ENCODE data around the gene CAMTA1.

The CAMTA1 gene

DNA sequence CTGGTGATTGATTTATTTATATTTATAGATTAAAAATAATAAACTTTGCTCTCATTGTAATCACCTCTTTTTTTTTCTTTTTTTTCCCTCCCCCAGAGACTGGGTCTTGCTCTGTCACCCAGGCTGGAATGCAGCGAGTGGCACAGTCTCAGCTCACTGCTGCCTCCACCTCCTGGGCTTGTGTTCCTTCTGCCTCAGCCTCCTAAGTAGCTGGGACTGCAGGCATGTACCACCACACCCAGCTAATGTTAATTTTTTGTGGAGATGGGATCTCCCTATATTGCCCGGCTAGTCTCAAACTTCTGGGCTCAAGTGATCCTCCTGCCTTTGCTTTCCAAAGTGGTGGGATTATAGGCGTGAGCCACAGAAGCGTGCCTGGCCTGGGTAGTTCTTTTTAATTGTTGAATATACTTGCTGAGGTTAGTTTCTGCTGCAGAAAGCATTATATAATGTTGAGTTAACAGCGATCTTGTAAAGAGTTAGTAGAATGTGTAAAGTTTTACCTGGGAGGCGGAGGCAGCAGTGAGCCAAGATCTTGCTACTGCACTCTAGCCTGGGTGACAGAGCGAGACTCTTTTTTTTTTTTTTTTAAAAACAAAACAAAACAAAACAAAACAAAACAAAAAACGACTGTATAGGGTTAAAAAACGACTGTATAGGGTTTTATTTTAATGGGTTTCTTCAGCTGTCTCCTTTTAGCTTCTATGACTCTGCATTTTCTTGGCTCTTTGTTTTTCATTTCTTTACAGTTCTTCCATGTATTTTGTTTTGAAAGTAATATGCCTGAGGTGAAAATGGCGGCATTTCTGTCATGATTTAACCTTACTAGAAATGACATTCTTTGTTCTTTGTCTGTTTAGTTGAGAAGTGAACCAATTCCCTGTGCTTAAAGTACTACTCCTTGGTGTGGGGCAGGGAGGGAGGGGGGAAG, 82.7 kb downstream of the CAMTA1 start:
- H3K9me3 Mint-ChIP-seq = no peaks in the 10 kb centered on the region
- no peak for ATAC-seq
- no peaks in the 10 kb centered on the region for H3K27me3 Mint-ChIP-seq
- no peak overlapping the region for H3K27ac Mint-ChIP-seq
- H3K4me1 Mint-ChIP-seq = peaks cover 35% of the 10 kb centered on the region
- peaks cover 20% of the 10 kb centered on the region for H3K36me3 Mint-ChIP-seq
- no peak overlapping the region for H3K4me3 Mint-ChIP-seq

DNA sequence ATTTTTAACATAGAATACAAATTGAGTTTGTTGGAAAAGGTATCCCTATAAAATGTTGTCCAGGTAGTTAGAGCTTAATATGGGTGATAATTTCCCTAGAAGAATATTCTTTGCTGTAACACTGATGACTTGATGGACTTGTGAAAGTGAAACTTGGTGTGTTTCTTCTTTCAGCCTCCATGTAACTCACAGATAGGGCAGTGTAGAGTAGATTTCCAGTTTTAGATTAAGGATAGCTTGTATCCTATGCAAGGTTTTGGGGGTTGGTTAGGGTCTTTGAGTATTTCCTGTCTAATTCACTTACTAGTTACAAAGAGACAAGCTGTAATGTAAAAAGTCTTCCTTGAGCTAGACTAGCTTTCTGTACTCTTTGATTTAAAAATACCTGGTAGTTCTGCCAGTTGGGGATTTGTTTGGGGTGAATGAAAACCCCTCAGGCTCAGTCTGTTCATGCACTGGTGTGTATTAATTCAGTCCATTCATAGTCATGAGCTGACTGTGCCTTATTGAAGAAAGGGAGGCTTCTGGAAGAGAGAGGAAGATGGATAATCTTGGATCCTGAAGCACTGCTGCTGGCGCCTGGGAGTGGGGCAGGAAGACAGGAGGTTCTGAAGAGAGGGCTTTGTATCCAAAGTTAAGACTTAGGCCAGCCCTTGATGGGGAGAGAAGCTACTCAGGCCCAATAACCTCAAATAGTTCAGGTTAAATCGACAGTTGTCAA, 83.6 kb downstream of the CAMTA1 start:
- Mint-ChIP-seq H3K27ac (no peak overlapping the region), H3K36me3 (peaks cover 15% of the 10 kb centered on the region), H3K27me3 (no peaks in the 10 kb centered on the region), H3K4me3 (no peak overlapping the region), H3K4me1 (peaks cover 29% of the 10 kb centered on the region), H3K9me3 (no peaks in the 10 kb centered on the region)
- no peak for ATAC-seq

GRCh38 chr1:6869545-6869944, 84.3 kb downstream of the CAMTA1 start:
- Mint-ChIP-seq H3K36me3 (peaks cover 7% of the 10 kb centered on the region), H3K27me3 (no peaks in the 10 kb centered on the region), H3K4me3 (no peak overlapping the region), H3K27ac (no peak overlapping the region), H3K4me1 (peaks cover 26% of the 10 kb centered on the region), H3K9me3 (no peaks in the 10 kb centered on the region)
- no peak for ATAC-seq

DNA sequence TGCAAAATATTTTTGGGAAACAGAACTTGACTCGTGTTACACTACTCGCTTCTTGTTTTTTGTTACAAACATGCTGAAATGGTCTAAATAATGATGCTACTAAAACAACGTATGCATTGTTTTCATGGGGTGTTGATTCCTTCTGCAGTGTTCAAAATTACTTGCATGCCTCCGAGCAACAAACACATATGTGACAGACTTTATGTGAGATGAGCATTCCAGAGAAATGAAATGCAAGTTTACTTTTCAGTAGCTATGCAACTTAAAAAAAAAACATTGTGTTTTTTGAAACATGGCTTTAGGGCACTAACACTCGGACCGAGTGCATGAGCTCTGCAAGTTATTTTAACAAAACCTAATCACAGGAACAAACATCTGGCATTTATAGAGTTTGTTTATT, 84.8 kb downstream of the CAMTA1 start:
- Mint-ChIP-seq H3K4me3 (no peak overlapping the region), H3K27me3 (no peaks in the 10 kb centered on the region), H3K27ac (no peak overlapping the region), H3K36me3 (peaks cover 6% of the 10 kb centered on the region), H3K9me3 (no peaks in the 10 kb centered on the region), H3K4me1 (peaks cover 24% of the 10 kb centered on the region)
- ATAC-seq = no peak

GRCh38 chr1:6870571-6870970, 85.3 kb downstream of the CAMTA1 start:
- ATAC-seq = no peak
- peaks cover 24% of the 10 kb centered on the region for H3K4me1 Mint-ChIP-seq
- H3K4me3 Mint-ChIP-seq = no peak overlapping the region
- peaks cover 6% of the 10 kb centered on the region for H3K36me3 Mint-ChIP-seq
- no peak overlapping the region for H3K27ac Mint-ChIP-seq
- no peaks in the 10 kb centered on the region for H3K9me3 Mint-ChIP-seq
- H3K27me3 Mint-ChIP-seq = no peaks in the 10 kb centered on the region

DNA sequence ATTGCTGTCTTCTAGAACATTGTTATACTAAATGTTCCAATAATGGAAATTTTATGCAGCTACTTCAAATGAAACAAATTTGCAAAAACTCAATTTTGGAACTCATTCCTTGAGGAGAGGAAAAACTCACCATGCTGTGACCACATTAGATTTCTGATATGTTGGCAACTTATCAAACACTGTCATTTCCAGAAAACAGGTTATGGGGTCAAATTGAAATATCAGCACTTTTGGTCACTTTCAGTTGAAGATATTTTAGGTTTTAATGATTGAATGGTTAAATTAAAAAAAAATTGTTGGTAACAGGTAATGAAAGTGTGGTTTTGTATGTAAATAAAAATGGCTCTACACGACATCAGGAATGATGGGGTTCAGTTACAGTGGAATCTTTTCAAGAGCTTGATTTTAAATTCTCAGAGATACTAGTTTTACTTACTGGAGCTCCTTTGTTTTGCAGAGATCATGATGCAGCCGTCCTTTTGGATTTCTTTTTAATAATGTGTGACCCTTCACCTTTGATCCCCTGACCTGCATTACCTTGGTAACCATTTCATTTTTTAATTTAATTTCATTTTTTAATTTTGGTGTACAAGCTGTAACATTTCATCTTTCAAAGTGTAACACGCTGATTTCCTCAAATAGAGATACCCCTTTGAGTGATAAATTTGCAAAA, 86.2 kb downstream of the CAMTA1 start:
- Mint-ChIP-seq H3K4me1 (peaks cover 20% of the 10 kb centered on the region), H3K36me3 (peaks cover 13% of the 10 kb centered on the region), H3K4me3 (no peak overlapping the region), H3K9me3 (no peaks in the 10 kb centered on the region), H3K27ac (no peak overlapping the region), H3K27me3 (no peaks in the 10 kb centered on the region)
- ATAC-seq = no peak

GRCh38 chr1:6872573-6873261, 87.5 kb downstream of the CAMTA1 start:
- H3K9me3 Mint-ChIP-seq = no peaks in the 10 kb centered on the region
- ATAC-seq = no peak
- peaks cover 15% of the 10 kb centered on the region for H3K36me3 Mint-ChIP-seq
- H3K4me3 Mint-ChIP-seq = no peak overlapping the region
- H3K4me1 Mint-ChIP-seq = peaks cover 15% of the 10 kb centered on the region
- H3K27ac Mint-ChIP-seq = no peak overlapping the region
- H3K27me3 Mint-ChIP-seq = no peaks in the 10 kb centered on the region

DNA sequence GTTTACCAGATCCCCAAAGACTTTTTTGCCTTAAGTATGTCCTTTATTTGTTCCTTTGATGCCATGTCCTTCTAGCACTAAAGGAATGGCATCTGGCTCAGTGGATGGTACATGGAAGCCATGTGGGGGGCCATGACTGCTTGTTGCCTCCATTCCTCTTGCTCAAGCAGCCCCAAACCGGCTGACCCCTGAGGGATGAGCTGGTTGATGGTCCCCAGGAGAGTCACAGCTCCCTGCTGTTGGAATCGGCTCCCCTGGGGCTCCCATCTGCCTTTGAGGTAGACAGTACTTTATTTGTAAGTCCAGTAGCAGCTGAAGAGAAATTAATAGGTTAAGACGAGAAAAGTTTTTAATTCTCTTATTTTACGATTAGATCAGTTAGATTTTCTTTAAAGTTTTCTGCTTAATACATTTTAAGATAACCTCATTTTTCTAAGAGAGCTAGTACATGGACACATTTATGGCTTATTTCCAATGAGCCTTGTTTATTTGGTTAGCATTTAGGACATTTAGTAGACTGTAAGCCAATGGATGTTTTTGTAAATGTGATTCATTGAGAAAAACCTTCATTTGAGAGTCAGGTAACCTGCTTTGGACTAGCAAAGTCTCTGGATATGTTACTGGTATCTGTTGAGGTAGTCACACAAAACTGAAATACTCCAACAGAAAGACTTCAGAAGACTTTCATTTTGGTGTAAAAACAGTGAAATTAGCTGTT, 88.2 kb downstream of the CAMTA1 start:
- H3K27ac Mint-ChIP-seq = no peak overlapping the region
- H3K9me3 Mint-ChIP-seq = no peaks in the 10 kb centered on the region
- H3K36me3 Mint-ChIP-seq = peaks cover 15% of the 10 kb centered on the region
- peaks cover 7% of the 10 kb centered on the region for H3K4me1 Mint-ChIP-seq
- ATAC-seq = no peak
- H3K27me3 Mint-ChIP-seq = no peaks in the 10 kb centered on the region
- H3K4me3 Mint-ChIP-seq = no peak overlapping the region

DNA sequence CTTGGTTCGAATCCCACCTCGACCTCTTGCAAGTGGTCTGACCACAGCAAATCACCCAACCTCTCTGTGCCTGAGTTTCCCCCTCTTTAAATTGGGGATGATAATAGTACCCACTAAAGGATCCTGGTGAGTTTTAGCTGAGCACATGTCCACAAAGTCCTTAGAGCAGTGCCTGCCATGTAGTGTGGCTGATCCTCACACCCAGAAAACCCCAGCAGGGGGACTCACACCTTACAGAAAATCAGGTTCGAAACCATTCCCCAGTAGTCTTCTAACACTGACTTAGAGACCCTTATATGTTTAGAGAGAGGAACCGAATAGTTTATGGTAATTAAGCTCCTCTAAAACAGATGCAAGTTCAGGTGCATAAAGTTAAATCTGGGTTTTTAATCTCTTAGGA, 89.0 kb downstream of the CAMTA1 start:
- no peaks in the 10 kb centered on the region for H3K4me1 Mint-ChIP-seq
- no peak overlapping the region for H3K4me3 Mint-ChIP-seq
- H3K27me3 Mint-ChIP-seq = no peaks in the 10 kb centered on the region
- H3K9me3 Mint-ChIP-seq = no peaks in the 10 kb centered on the region
- H3K27ac Mint-ChIP-seq = no peak overlapping the region
- no peak for ATAC-seq
- peaks cover 15% of the 10 kb centered on the region for H3K36me3 Mint-ChIP-seq

- peaks cover 4% of the 10 kb centered on the region for H3K4me1 Mint-ChIP-seq
- no peak overlapping the region for H3K27ac Mint-ChIP-seq
- no peak for ATAC-seq
- peaks cover 11% of the 10 kb centered on the region for H3K36me3 Mint-ChIP-seq
- no peaks in the 10 kb centered on the region for H3K27me3 Mint-ChIP-seq
- no peaks in the 10 kb centered on the region for H3K9me3 Mint-ChIP-seq
- no peak overlapping the region for H3K4me3 Mint-ChIP-seq
Measured at GRCh38 chr1:6880951-6881690, 95.9 kb downstream of the CAMTA1 start.

GRCh38 chr1:6882414-6882813, 97.2 kb downstream of the CAMTA1 start:
- Mint-ChIP-seq H3K36me3 (peaks cover 7% of the 10 kb centered on the region), H3K4me1 (peaks cover 4% of the 10 kb centered on the region), H3K27ac (no peak overlapping the region), H3K27me3 (no peaks in the 10 kb centered on the region), H3K4me3 (no peak overlapping the region), H3K9me3 (no peaks in the 10 kb centered on the region)
- ATAC-seq = no peak

DNA sequence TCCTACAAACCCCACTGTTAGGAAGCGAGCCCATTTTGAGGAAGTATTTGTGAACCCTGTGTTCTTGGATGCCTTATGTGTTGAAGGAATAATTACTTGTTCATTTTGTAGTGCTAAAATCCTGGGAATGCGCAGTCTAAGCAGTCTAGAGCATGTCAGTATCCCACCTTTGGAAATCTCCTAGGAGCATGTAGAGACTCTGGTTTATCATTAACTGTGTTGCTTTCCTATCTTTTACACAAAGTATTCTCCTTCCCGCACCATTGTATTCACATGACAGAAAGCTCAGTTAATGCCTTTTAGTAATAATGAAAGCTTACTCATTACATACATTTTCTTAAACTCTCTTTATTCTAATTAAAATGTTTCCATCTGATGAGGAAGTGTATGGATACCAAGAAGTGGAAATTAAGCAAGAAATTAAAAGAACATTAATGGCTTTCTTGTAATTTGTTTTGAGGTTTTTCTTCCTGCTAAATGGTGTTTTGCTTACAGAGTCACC, 99.4 kb downstream of the CAMTA1 start:
- Mint-ChIP-seq H3K27ac (no peak overlapping the region), H3K27me3 (no peaks in the 10 kb centered on the region), H3K4me1 (peaks cover 11% of the 10 kb centered on the region), H3K36me3 (peaks cover 10% of the 10 kb centered on the region), H3K9me3 (no peaks in the 10 kb centered on the region), H3K4me3 (no peak overlapping the region)
- ATAC-seq = no peak

- Mint-ChIP-seq H3K27me3 (no peaks in the 10 kb centered on the region), H3K36me3 (peaks cover 10% of the 10 kb centered on the region), H3K4me1 (peaks cover 11% of the 10 kb centered on the region), H3K27ac (no peak overlapping the region), H3K4me3 (no peak overlapping the region), H3K9me3 (no peaks in the 10 kb centered on the region)
- no peak for ATAC-seq
Measured at GRCh38 chr1:6885426-6885825, 100.2 kb downstream of the CAMTA1 start.

DNA sequence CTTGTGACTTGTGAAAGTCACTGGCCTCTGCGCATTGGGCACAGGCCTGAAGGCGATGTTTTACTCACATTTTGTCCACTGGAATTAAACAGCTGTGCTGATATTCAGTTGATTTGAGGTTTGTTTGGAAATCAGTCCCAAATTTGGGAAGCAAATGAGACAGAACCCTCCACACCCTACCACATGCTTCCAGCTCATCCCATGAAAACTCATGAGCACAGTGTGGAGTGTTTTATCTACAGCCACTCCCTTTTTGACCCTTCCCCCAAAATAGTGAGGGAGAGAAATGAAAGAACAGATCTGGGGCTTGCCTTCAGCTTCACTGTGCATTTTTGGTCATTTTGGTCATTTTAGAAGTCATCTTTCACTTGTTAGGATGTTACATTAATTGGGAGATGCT, 101.3 kb downstream of the CAMTA1 start:
- Mint-ChIP-seq H3K27me3 (no peaks in the 10 kb centered on the region), H3K27ac (no peak overlapping the region), H3K36me3 (peaks cover 5% of the 10 kb centered on the region), H3K4me3 (no peak overlapping the region), H3K4me1 (peaks cover 11% of the 10 kb centered on the region), H3K9me3 (no peaks in the 10 kb centered on the region)
- ATAC-seq = no peak
